ENCODE data around the gene COL9A3.

COL9A3 gene

GRCh38 chr20:62813588-62813987, 3.3 kb upstream of the COL9A3 start:
- no peak for DNase-seq

GRCh38 chr20:62814060-62814708, 2.7 kb upstream of the COL9A3 start:
- DNase-seq, result no peak

- no peak for DNase-seq
Observed at GRCh38 chr20:62814709-62815065, 2.2 kb upstream of the COL9A3 start.

- no peak for DNase-seq
Observed at GRCh38 chr20:62815066-62815991, 1.5 kb upstream of the COL9A3 start.

GRCh38 chr20:62816031-62816883, 593 bp upstream of the COL9A3 start:
- DNase-seq, result no peak

- DNase-seq, result no peak
Observed at GRCh38 chr20:62817975-62818591, 1.2 kb downstream of the COL9A3 start.

GRCh38 chr20:62818592-62819493, 2.0 kb downstream of the COL9A3 start:
- DNase-seq, result no peak

GRCh38 chr20:62819494-62820174, 2.8 kb downstream of the COL9A3 start:
- DNase-seq, result no peak

GRCh38 chr20:62820208-62820961, 3.5 kb downstream of the COL9A3 start:
- no peak for DNase-seq

- no peak for DNase-seq
Observed at GRCh38 chr20:62820962-62821725, 4.3 kb downstream of the COL9A3 start.

- no peak for DNase-seq
Observed at GRCh38 chr20:62821726-62822210, 4.9 kb downstream of the COL9A3 start.

- DNase-seq, result no peak
Observed at GRCh38 chr20:62822239-62822787, 5.5 kb downstream of the COL9A3 start.

GRCh38 chr20:62822788-62823651, 6.2 kb downstream of the COL9A3 start:
- DNase-seq, result peak; percentile 74

GRCh38 chr20:62823688-62824475, 7.0 kb downstream of the COL9A3 start:
- no peak for DNase-seq

GRCh38 chr20:62824476-62825332, 7.9 kb downstream of the COL9A3 start:
- DNase-seq, result no peak

- DNase-seq, result no peak
Observed at GRCh38 chr20:62825333-62825985, 8.6 kb downstream of the COL9A3 start.
